C4-2B (cell line): ENCODE measurements around the gene PLXNA2.

Experiments used
- CTCF ChIP-seq: fragments of 450-650 bp; conservative IDR thresholded peaks from 2 replicates; pipeline ENCODE4 v1.5.1; 2017; ENCODE audit warnings: mild to moderate bottlenecking
- ZFX ChIP-seq: fragments of 450-650 bp; IDR thresholded peaks from 2 replicates; pipeline ENCODE4 v1.6.1; 2017

DNA sequence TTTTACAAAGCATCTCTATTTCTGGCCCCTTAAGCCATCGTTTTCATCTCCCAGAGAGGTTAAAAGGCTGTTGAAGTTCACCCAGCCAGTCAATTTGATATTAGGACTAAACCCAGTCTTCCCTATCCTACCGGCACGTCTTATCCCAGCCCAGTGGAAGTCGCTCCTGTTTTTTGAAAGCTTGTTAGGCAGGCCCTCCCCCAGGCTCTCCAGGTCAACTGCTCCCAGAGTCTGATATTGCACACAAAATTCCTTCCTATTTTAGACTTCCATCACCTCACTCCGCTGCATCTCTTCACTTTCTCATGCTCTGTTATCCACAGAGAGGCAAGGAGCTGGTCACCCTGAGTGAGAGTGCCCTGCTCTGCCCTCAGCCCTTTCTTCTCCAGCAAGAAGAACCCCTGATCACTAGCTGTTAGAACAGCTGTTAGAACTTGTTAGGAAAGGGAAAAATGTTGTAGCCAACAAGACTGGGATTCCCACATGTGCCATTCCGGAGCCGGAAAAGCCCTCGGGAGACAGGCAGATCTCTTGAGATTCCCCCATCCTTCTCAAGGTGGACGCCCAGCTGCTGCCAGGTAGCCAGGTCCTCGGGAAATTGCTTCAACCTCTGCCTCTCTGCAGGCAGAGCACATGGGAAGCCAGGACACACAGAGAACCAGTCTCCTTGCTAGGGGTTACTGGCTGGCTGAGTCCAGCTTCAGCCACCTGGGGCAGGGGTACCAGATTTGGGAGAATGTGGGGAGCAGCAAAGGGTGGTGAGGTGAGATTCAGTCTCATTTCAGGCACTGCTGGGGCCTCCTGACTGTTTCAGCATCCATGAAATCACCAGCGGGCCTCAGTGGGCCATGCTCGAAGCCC lies 25.7 kb downstream of the PLXNA2 start:
- TF ChIP-seq CTCF (no peak), ZFX (no peak)
